ENCODE results near the gene RALY. TPM values are rescaled to one million over a fixed set of nuclear protein-coding genes. Genes with fewer than 3 reads are reported as not detected.

Gene RALY
- total RNA-seq, 1 donor from 2014 or later = 116 TPM

GRCh38 chr20:33969563-33969962, 24.1 kb upstream of the RALY start:
- Mint-ChIP-seq H3K4me1 (no peaks in the 10 kb centered on the region), H3K27ac (no peak overlapping the region), H3K9me3 (no peaks in the 10 kb centered on the region), H3K27me3 (peaks cover 3% of the 10 kb centered on the region), H3K4me3 (no peak overlapping the region), H3K36me3 (ENCODE audit: low read depth) (no peaks in the 10 kb centered on the region)
- CTCF ChIA-PET = interaction anchor here (1.1 kb wide), 1 partner anchor 55 kb away, joined by 3 read pairs; no protein-coding TSS in a partner anchor
- TF ChIP-seq, protein P1, sequence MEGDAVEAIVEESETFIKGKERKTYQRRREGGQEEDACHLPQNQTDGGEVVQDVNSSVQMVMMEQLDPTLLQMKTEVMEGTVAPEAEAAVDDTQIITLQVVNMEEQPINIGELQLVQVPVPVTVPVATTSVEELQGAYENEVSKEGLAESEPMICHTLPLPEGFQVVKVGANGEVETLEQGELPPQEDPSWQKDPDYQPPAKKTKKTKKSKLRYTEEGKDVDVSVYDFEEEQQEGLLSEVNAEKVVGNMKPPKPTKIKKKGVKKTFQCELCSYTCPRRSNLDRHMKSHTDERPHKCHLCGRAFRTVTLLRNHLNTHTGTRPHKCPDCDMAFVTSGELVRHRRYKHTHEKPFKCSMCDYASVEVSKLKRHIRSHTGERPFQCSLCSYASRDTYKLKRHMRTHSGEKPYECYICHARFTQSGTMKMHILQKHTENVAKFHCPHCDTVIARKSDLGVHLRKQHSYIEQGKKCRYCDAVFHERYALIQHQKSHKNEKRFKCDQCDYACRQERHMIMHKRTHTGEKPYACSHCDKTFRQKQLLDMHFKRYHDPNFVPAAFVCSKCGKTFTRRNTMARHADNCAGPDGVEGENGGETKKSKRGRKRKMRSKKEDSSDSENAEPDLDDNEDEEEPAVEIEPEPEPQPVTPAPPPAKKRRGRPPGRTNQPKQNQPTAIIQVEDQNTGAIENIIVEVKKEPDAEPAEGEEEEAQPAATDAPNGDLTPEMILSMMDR (IDR thresholded peaks at IDR 0.05) = no peak
- intact Hi-C loops (cut with micrococcal nuclease) = no loop called here
- POLR2A ChIA-PET = no interaction called here
- ATAC-seq (ENCODE audit: low read depth) = no peak
- DNase-seq = no peak

DNA sequence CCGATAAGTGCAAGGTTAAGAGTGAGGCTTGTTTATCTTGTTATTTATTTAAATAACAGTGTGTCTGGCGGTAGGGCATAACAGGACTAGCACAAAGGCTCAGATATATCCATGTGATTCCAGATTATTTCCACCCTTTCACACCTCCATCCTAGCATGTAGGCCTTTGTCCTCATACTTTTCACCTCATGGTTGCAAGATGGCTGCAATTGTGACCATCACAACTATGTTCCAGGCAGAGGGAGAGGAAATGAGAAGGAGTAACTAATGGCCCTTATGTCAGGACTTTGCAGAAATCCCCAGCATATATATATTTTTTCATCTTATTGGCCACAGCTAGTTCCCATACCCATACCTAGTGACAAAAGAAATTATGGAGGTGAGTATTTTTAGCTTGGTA, 23.5 kb upstream of the RALY start:
- Mint-ChIP-seq H3K27me3 (peaks cover 3% of the 10 kb centered on the region), H3K36me3 (ENCODE audit: low read depth) (no peaks in the 10 kb centered on the region), H3K4me3 (no peak overlapping the region), H3K9me3 (no peaks in the 10 kb centered on the region), H3K27ac (no peak overlapping the region), H3K4me1 (no peaks in the 10 kb centered on the region)
- DNase-seq (no peak), ATAC-seq (ENCODE audit: low read depth) (no peak)
- intact Hi-C loops (cut with micrococcal nuclease) = no loop called here
- CTCF ChIA-PET = no interaction called here
- POLR2A ChIA-PET = no interaction called here
- TF ChIP-seq, protein P1 (IDR thresholded peaks at IDR 0.05) = no peak

DNA sequence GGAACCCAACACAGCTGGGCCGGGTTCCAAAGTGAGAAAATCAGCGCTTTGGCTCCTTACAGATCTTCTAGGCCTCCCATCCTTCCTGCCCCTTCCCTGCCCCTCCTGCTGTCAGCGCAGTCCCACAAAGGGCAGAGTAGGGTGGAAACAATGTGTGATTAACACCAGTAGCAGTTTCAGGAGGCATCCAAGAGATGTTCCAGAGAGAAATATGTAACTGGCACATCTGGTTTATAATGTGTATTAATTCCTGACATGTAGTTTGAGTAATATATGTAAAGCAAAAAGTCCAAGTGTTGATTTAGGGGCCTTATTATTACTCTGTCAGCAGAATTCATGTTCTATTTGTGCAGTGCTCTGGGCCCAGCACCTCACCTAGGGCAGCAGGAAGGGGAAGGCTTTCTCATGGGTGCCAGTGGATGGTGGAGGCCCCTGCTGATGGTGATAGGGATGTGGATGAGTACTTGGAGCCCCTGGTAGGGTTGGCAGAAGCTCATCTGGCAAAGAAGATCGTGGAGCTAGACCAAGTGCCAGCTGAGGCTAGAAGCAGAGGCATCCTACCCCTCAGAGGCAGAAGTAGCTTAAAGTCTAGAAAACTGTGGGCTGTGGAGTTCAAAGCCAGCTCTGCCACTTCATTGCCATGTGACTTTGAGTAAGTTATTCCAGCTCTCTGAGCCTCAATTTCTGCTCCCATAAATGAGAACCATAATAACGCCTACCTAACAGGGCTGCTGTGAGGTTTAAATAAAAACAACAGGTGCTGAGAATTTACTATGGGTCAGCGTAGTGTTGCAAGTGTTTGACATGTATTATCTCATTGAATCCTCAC, 22.4 kb upstream of the RALY start:
- Mint-ChIP-seq H3K36me3 (ENCODE audit: low read depth) (no peaks in the 10 kb centered on the region), H3K4me1 (no peaks in the 10 kb centered on the region), H3K9me3 (no peaks in the 10 kb centered on the region), H3K4me3 (no peak overlapping the region), H3K27me3 (no peaks in the 10 kb centered on the region), H3K27ac (no peak overlapping the region)
- ChIA-PET POLR2A (interaction anchor here (0.6 kb wide), 1 partner anchor 57 kb away, joined by 5 read pairs; no protein-coding TSS in a partner anchor), CTCF (no interaction called here)
- intact Hi-C loops (cut with micrococcal nuclease) = no loop called here
- TF ChIP-seq, protein P1 (IDR thresholded peaks at IDR 0.05) = no peak
- ATAC-seq (ENCODE audit: low read depth) = no peak
- no peak for DNase-seq

GRCh38 chr20:33976959-33977358, 16.8 kb upstream of the RALY start:
- Mint-ChIP-seq H3K4me3 (no peak overlapping the region), H3K4me1 (no peaks in the 10 kb centered on the region), H3K9me3 (peaks cover 4% of the 10 kb centered on the region), H3K27ac (no peak overlapping the region), H3K27me3 (peaks cover 19% of the 10 kb centered on the region), H3K36me3 (ENCODE audit: low read depth) (no peaks in the 10 kb centered on the region)
- TF ChIP-seq, protein P1 (IDR thresholded peaks at IDR 0.05) = no peak
- ChIA-PET POLR2A (no interaction called here), CTCF (no interaction called here)
- DNase-seq (no peak), ATAC-seq (ENCODE audit: low read depth) (no peak)
- intact Hi-C loops (cut with micrococcal nuclease) = no loop called here

- ATAC-seq (ENCODE audit: low read depth) (no peak), DNase-seq (no peak)
- CTCF ChIA-PET = no interaction called here
- Mint-ChIP-seq H3K4me1 (no peaks in the 10 kb centered on the region), H3K36me3 (ENCODE audit: low read depth) (no peaks in the 10 kb centered on the region), H3K4me3 (no peak overlapping the region), H3K27me3 (peaks cover 19% of the 10 kb centered on the region), H3K27ac (no peak overlapping the region), H3K9me3 (peaks cover 4% of the 10 kb centered on the region)
- TF ChIP-seq, protein P1 (IDR thresholded peaks at IDR 0.05) = no peak
- POLR2A ChIA-PET = no interaction called here
- intact Hi-C loops (cut with micrococcal nuclease) = no loop called here
These were observed 16.2 kb upstream of the RALY start for GRCh38 chr20:33977535-33977934.

Data from activated B cell treated with CpG ODN at 0.5 μM for 24 hours (primary cell).